T-helper 1 cell treated with Interleukin-12 subunit alpha and Interleukin-12 subunit beta and Interleukin-4 antibody, amounts not matched to agents 30 μg/mL and 1 μg/mL, for 36 hours (primary cell): ENCODE data around the gene RAMP1.
"Not testable (repeated sequence)": the region's sequence is repeated elsewhere in the genome, so short reads cannot be mapped to it uniquely, and the experiment has no call there.

Source experiments
- H3K27ac Mint-ChIP-seq: one replicate; pipeline ENCODE4 v1.8.0; 2021; ENCODE audit warnings: mild to moderate bottlenecking, mixed read lengths
- H3K27me3 Mint-ChIP-seq: one replicate; pipeline ENCODE4 v1.8.0; 2021; ENCODE audit warnings: low read depth, mixed read lengths
- H3K36me3 Mint-ChIP-seq: one replicate; pipeline ENCODE4 v1.8.0; 2021; ENCODE audit warnings: low read depth, mixed read lengths
- H3K4me1 Mint-ChIP-seq: one replicate; pipeline ENCODE4 v1.8.0; 2021; ENCODE audit warnings: low read depth, mixed read lengths
- H3K4me3 Mint-ChIP-seq: one replicate; pipeline ENCODE4 v1.8.0; 2021; ENCODE audit warnings: mild to moderate bottlenecking, moderate library complexity, mixed read lengths
- H3K9me3 Mint-ChIP-seq: one replicate; pipeline ENCODE4 v1.8.0; 2021; ENCODE audit warnings: mixed read lengths

RAMP1 gene

DNA sequence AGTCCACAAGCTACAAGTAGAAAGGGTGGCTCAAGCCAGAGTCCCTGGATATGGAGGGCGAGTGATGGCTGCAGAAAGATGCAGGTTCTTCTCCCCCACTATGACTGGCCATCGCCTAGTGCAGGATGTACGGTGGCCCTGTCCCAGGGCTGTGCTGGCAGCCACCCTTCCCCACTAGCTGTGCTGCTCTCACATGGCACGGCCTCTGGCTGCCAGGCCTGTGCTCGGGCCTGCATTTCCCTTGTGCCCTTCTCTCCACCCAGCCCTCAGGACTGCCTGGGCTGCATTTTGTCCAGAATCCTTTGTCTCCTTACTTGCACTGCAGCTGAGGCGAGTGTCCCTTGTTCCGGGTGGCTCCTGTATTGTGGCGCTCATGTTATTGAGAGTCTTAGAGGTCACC lies 1.6 kb upstream of the RAMP1 start:
- H3K4me1 Mint-ChIP-seq = peaks cover 15% of the 10 kb centered on the region
- no peak overlapping the region for H3K4me3 Mint-ChIP-seq
- peaks cover 68% of the 10 kb centered on the region for H3K27me3 Mint-ChIP-seq
- H3K9me3 Mint-ChIP-seq = no peaks in the 10 kb centered on the region
- no peak overlapping the region for H3K27ac Mint-ChIP-seq
- H3K36me3 Mint-ChIP-seq = peaks cover 1% of the 10 kb centered on the region

- Mint-ChIP-seq H3K27ac (no peak overlapping the region), H3K4me1 (peaks cover 15% of the 10 kb centered on the region), H3K4me3 (peak overlapping the region; percentile 80), H3K9me3 (no peaks in the 10 kb centered on the region), H3K36me3 (peaks cover 1% of the 10 kb centered on the region), H3K27me3 (peaks cover 68% of the 10 kb centered on the region)
Measured at GRCh38 chr2:237858294-237859081, 935 bp upstream of the RAMP1 start.

DNA sequence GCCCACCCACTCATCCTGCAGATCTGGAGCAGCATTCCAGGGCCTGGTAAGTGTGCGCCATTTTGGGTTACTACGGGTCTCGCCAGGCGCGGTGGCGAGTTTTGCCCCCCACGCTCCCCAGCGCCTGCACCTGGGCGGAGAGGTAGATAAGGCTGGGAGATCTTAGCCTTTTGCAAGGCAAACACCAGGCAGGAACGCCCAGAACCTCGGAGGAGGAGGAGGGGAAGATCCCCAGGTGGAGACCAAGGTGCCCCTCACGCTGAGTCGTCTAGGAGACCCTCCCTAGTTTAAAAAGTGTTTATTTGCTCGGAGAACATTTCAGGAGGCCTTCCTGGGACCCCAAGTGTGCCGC lies 365 bp upstream of the RAMP1 start:
- Mint-ChIP-seq H3K4me3 (peak overlapping the region; percentile 58), H3K27me3 (peaks cover 65% of the 10 kb centered on the region), H3K36me3 (peaks cover 1% of the 10 kb centered on the region), H3K4me1 (peaks cover 15% of the 10 kb centered on the region), H3K9me3 (no peaks in the 10 kb centered on the region), H3K27ac (no peak overlapping the region)

GRCh38 chr2:237860273-237860935 lies 981 bp downstream of the RAMP1 start:
- peaks cover 53% of the 10 kb centered on the region for H3K27me3 Mint-ChIP-seq
- H3K9me3 Mint-ChIP-seq = no peaks in the 10 kb centered on the region
- peak overlapping the region; percentile 67 for H3K4me3 Mint-ChIP-seq
- H3K36me3 Mint-ChIP-seq = peaks cover 1% of the 10 kb centered on the region
- peaks cover 13% of the 10 kb centered on the region for H3K4me1 Mint-ChIP-seq
- no peak overlapping the region for H3K27ac Mint-ChIP-seq

GRCh38 chr2:237861875-237862527 lies 2.6 kb downstream of the RAMP1 start:
- Mint-ChIP-seq H3K36me3 (peaks cover 1% of the 10 kb centered on the region), H3K27me3 (peaks cover 42% of the 10 kb centered on the region), H3K4me3 (no peak overlapping the region), H3K9me3 (no peaks in the 10 kb centered on the region), H3K27ac (no peak overlapping the region), H3K4me1 (peaks cover 13% of the 10 kb centered on the region)

DNA sequence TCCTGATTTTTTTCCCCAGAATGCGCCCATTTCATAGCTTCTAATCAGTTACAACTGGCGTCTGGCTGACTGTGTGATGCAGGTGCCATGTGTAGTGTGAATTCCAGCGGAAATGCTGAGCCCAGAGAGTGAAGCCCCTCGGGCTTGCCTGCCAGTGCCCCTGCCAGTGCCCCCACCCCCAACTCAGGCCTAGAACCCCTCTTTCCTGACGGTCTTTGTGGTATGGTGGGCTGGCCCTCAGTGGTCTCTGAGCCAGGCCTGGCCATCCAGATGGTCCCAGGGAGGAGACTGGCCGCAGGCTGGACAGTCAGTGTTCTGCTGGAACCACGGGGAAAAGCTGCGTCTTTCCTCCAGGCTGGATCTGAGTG lies 3.1 kb downstream of the RAMP1 start:
- no peaks in the 10 kb centered on the region for H3K9me3 Mint-ChIP-seq
- peaks cover 43% of the 10 kb centered on the region for H3K27me3 Mint-ChIP-seq
- no peak overlapping the region for H3K27ac Mint-ChIP-seq
- H3K4me1 Mint-ChIP-seq = peaks cover 13% of the 10 kb centered on the region
- H3K36me3 Mint-ChIP-seq = peaks cover 1% of the 10 kb centered on the region
- no peak overlapping the region for H3K4me3 Mint-ChIP-seq

DNA sequence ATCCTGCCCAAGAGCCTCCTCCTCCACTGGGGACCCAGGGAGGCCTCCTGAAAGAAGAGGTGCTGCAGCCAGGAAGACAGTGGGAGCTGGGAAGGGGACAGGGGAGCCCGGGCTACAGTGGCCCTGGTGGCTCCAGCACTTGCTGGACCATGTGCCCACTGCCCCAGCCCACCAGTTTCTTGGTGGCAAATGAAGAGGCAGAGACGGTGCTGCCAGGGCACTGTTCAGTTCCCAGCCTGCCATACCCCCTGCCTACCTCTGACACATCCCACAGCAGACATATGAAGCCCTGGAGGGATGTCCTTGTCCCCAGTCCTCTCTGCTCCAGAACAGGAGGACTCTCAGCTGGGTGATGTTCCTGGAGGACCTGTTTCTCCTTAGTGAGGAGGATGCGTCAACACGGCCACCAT lies 3.7 kb downstream of the RAMP1 start:
- Mint-ChIP-seq H3K9me3 (no peaks in the 10 kb centered on the region), H3K4me3 (no peak overlapping the region), H3K4me1 (peaks cover 13% of the 10 kb centered on the region), H3K36me3 (peaks cover 1% of the 10 kb centered on the region), H3K27ac (no peak overlapping the region), H3K27me3 (peaks cover 39% of the 10 kb centered on the region)

DNA sequence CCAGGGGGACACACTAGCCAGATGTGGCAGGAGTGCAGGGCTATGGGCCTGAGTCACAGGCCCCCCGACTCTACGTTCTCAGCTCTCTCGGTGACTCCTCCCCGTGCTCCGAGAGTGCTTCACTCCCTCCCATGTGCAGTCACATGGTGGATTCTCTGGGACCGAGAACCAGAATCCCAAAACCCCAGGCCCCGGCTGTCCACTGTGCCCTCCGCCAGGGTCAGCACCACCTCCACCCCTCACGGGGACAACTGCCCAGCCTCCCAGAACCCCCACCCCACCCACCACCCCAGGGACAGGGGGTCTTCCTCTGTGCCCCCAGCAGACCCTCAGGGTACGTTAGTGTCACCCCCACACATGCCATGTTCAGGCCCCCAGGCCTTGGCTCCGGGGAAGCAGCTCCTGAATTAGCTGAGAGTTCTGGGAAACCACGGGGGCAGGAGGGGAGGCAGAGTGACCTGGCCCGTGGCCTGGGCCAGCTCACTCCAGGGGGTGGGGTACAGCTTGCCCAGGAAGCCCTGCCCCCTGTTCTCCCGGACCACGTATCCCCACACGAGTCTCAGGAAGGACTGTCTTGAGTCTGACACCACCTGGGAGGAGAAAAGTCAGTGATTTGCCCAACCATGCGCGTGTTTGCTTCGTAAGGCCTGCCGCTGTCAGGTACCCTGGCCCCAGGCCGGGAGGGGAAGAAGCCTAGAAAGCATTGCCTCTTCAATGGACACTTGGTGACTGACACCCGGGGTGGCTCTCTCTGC lies 4.4 kb downstream of the RAMP1 start:
- Mint-ChIP-seq H3K4me1 (peaks cover 11% of the 10 kb centered on the region), H3K27ac (no peak overlapping the region), H3K9me3 (no peaks in the 10 kb centered on the region), H3K4me3 (no peak overlapping the region), H3K36me3 (no peaks in the 10 kb centered on the region), H3K27me3 (peaks cover 39% of the 10 kb centered on the region)

DNA sequence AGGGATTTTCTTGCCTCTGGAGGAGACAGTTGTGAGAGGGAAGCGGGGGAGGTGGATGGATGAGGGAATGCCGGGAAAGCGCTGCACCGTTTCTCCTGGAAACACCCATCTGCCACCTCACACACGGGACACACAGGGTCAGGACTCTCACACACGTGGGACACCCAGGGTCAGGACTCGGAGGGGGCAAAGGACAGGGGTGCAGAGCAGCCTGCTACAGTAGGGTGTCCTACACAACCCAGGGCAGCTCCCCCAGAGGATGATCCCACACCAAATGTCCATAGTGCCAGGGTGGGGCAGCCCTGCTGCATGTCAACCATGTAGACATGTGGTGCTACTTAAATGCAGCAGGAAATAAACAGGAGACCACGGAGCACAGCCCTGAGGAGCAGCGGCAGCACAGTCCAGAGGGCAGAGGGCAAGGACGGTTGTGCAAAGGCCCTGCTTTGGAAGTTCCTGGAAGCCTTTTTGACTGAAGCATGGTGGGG lies 5.1 kb downstream of the RAMP1 start:
- Mint-ChIP-seq H3K4me1 (peaks cover 12% of the 10 kb centered on the region), H3K27ac (no peak overlapping the region), H3K9me3 (no peaks in the 10 kb centered on the region), H3K4me3 (no peak overlapping the region), H3K36me3 (no peaks in the 10 kb centered on the region), H3K27me3 (peaks cover 42% of the 10 kb centered on the region)

DNA sequence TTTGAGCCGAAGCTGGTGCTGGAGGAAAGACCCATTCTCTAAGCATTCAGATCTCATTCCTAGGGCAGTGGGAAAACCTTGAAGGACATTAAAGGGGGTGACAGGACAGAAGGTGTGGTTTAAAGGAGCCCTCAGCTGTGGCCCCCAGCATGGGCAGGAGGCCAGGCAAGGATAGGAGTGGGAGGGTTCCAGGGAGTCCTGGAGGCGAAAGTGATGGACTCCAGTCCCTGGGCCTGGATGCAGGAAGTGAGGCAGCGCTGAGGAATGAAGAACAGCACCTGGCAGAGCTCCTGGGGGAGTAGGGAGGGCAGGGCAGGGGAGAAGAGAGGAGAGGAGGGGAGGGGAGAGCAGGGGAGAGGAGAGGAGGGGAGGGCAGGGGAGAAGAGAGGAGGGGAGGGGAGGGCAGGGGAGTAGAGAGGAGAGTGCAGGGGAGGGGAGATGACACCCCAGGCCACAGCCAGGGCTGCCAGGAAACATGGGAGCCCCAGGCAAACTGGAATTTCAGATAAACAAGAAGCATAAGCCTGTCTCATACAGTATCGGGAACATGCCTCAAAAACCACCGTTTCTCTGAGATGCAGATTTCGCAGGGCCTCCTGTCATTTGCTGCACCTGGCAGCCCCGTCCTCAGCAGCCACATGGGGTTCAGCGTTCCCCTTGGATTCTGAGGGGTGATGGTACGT lies 5.7 kb downstream of the RAMP1 start:
- Mint-ChIP-seq H3K4me1 (peaks cover 10% of the 10 kb centered on the region), H3K4me3 (no peak overlapping the region), H3K27me3 (peaks cover 42% of the 10 kb centered on the region), H3K36me3 (no peaks in the 10 kb centered on the region), H3K27ac (no peak overlapping the region), H3K9me3 (no peaks in the 10 kb centered on the region)

- Mint-ChIP-seq H3K4me1 (peaks cover 10% of the 10 kb centered on the region), H3K27me3 (peaks cover 42% of the 10 kb centered on the region), H3K36me3 (no peaks in the 10 kb centered on the region)
Measured at GRCh38 chr2:237865623-237866041, 6.2 kb downstream of the RAMP1 start.

DNA sequence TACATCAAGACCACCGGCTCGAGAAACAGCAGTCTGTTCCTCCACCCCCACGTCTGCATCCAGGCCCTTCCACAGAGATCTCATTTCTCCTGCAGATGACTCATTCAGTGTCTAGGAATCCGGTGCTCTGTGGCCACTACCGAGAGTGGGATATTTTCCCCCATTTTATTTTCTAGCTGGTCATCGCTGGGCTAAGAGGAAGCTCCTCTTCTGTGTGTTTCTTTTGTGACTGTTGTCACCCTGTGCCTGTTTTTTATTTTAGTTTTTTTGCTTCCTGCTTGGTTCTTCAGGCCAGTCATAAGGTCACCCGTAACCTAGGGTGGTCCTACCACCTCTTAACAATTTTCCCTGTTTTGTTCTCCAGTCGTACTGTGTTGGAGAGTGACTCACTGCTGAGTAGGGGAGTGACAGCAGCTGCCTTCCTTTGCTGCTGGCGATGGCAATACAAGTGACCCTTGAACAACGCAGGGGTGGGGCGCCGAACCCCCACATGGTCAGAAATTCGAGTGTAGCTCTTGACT lies 6.7 kb downstream of the RAMP1 start:
- Mint-ChIP-seq H3K27ac (no peak overlapping the region), H3K9me3 (no peaks in the 10 kb centered on the region), H3K27me3 (peaks cover 42% of the 10 kb centered on the region), H3K4me1 (peaks cover 8% of the 10 kb centered on the region), H3K36me3 (no peaks in the 10 kb centered on the region), H3K4me3 (no peak overlapping the region)

More at GRCh38 chr2:237865623-237866041, 6.2 kb downstream of the RAMP1 start:
- H3K4me3 Mint-ChIP-seq = no peak overlapping the region
- no peaks in the 10 kb centered on the region for H3K9me3 Mint-ChIP-seq
- H3K27ac Mint-ChIP-seq = no peak overlapping the region

- Mint-ChIP-seq H3K4me1 (peaks cover 8% of the 10 kb centered on the region), H3K36me3 (no peaks in the 10 kb centered on the region), H3K27ac (no peak overlapping the region), H3K9me3 (no peaks in the 10 kb centered on the region), H3K4me3 (no peak overlapping the region), H3K27me3 (peaks cover 34% of the 10 kb centered on the region)
Measured at GRCh38 chr2:237867465-237867864, 8.0 kb downstream of the RAMP1 start.

- H3K27ac Mint-ChIP-seq, H3K36me3 Mint-ChIP-seq, H3K4me3 Mint-ChIP-seq, H3K4me1 Mint-ChIP-seq, H3K9me3 Mint-ChIP-seq: not testable (repeated sequence)
- peaks cover 34% of the 10 kb centered on the region for H3K27me3 Mint-ChIP-seq
Measured at GRCh38 chr2:237868074-237868473, 8.7 kb downstream of the RAMP1 start.
